Measurements from ENCODE around the gene ZNF511. TPM values are rescaled to one million over a fixed set of nuclear protein-coding genes. Genes with fewer than 3 reads are reported as not detected.

Gene ZNF511
- total RNA-seq, 1 donor from 2014 or later, result 20.1 TPM

Other genes with a start within 250 kb of the ZNF511 start
- gene ADGRA1, start 221.0 kb upstream of the ZNF511 start, total RNA-seq, result not detected in 2 replicates
- gene KNDC1, start 148.7 kb upstream of the ZNF511 start, total RNA-seq, result not detected in 2 replicates
- not detected in 2 replicates for gene UTF1, start 78.7 kb upstream of the ZNF511 start, total RNA-seq
- gene VENTX, start 71.1 kb upstream of the ZNF511 start, total RNA-seq, result not detected in 2 replicates
- 1.5 and 3.1 TPM in 2 replicates for gene ADAM8, start 32.0 kb upstream of the ZNF511 start, total RNA-seq
- 55.0 and 60.3 TPM in 2 replicates for gene TUBGCP2, start within 50 bp of the ZNF511 start, total RNA-seq
- gene CALY, start 28.0 kb downstream of the ZNF511 start, total RNA-seq, result not detected in 2 replicates
- not detected in 2 replicates for gene PRAP1, start 38.5 kb downstream of the ZNF511 start, total RNA-seq
- gene FUOM, start 49.1 kb downstream of the ZNF511 start, total RNA-seq, result 18.7 and 54.1 TPM in 2 replicates
- gene ECHS1, start 64.4 kb downstream of the ZNF511 start, total RNA-seq, result 105 and 158 TPM in 2 replicates
- gene PAOX, start 70.3 kb downstream of the ZNF511 start, total RNA-seq, result 7.9 and 12.1 TPM in 2 replicates
- gene MTG1, start 85.2 kb downstream of the ZNF511 start, total RNA-seq, result 24.2 and 44.5 TPM in 2 replicates
- gene SPRN, start 115.7 kb downstream of the ZNF511 start, total RNA-seq, result 0.64 and 0.92 TPM in 2 replicates
- 0.44 and 1.3 TPM in 2 replicates for gene SCART1, start 145.0 kb downstream of the ZNF511 start, total RNA-seq
- gene CYP2E1, start 218.4 kb downstream of the ZNF511 start, total RNA-seq, result 0.64 TPM in 1 of 2 replicates, not detected in the other

Measured in glomerular endothelial cell (primary cell).